OCI-LY7 (cell line): ENCODE results near the gene NEURL2.

ENCODE experiments used
- EZH2phosphoT487 ChIP-seq: fragments of 200-600 bp; sonication (generic); IDR thresholded peaks from 2 replicates; pipeline ENCODE4 v1.6.1; 2018; ENCODE audit warnings: low read depth, borderline replicate concordance, mild to moderate bottlenecking, mixed run types, antibody characterized with exemption, low read length, moderate library complexity, mixed read lengths
- TF ChIP-seq, protein P1 (sequence below): fragments of 200-600 bp; sonication (generic); conservative IDR thresholded peaks from 2 replicates; pipeline ENCODE4 v1.5.1; 2014; ENCODE audit warnings: mild to moderate bottlenecking, antibody characterized with exemption, low read length, moderate library complexity, mixed read lengths

DNA sequence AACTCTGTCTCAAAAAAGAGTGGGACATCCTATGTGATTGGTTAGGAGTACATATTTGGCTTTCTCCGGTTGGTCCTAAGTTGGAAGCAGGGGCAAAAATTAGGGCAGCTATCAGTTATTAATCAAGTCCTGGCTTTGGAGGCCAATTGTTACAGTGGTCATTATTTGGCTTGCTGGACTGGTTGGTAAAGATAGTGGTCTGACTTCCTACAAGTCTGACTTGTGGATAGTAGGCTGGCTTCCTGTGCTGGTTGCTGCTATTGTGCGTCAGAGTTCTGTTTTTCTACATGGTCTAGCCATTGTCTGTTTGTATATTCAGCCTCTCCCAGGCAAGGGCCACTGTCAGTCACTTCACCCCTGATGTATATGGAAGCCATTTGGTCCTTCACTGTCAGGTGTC, 40.8 kb downstream of the NEURL2 start:
- TF ChIP-seq, protein P1, sequence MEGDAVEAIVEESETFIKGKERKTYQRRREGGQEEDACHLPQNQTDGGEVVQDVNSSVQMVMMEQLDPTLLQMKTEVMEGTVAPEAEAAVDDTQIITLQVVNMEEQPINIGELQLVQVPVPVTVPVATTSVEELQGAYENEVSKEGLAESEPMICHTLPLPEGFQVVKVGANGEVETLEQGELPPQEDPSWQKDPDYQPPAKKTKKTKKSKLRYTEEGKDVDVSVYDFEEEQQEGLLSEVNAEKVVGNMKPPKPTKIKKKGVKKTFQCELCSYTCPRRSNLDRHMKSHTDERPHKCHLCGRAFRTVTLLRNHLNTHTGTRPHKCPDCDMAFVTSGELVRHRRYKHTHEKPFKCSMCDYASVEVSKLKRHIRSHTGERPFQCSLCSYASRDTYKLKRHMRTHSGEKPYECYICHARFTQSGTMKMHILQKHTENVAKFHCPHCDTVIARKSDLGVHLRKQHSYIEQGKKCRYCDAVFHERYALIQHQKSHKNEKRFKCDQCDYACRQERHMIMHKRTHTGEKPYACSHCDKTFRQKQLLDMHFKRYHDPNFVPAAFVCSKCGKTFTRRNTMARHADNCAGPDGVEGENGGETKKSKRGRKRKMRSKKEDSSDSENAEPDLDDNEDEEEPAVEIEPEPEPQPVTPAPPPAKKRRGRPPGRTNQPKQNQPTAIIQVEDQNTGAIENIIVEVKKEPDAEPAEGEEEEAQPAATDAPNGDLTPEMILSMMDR = no peak
- no peak for TF ChIP-seq EZH2phosphoT487
